Body of pancreas (tissue), 4 donors: Measurements from ENCODE around the gene CUZD1. TPM values are rescaled to one million over a fixed set of nuclear protein-coding genes. Genes with fewer than 3 reads are reported as not detected.

Experiments
- ATAC-seq: fragments of 150-250 bp; one replicate; pipeline ENCODE4 v1.9.1; 2016
- DNase-seq, 4 donors: peaks; one replicate each; pipeline ENCODE4 v3.0.0-alpha.2; 2019
- H3K27ac ChIP-seq, 4 donors: fragments of 200-600 bp; sonication (generic); 1 replicate in 3 of 4; 2 replicates in 1 of 4; pipeline versions ENCODE4 v1.5.1 to v1.6.1; 2016 to 2019; ENCODE audit warnings: mild to moderate bottlenecking in 1 of 4, mixed read lengths in 1 of 4, moderate library complexity in 1 of 4
- H3K27me3 ChIP-seq, 2 donors: fragments of 200-600 bp; sonication (generic); one replicate each; pipeline ENCODE4 v1.6.0; 2016; ENCODE audit warnings: mild to moderate bottlenecking in 1 of 2
- H3K36me3 ChIP-seq, 2 donors: fragments of 200-600 bp; sonication (generic); replicated peaks in 1 of 2; 2 replicates each; pipeline ENCODE4 v1.5.1; 2016; ENCODE audit warnings: low read depth in 2 of 2; ENCODE audit not compliant: insufficient read depth in 1 of 2
- H3K4me1 ChIP-seq: fragments of 200-600 bp; sonication (generic); one replicate; pipeline ENCODE4 v1.6.0; 2016
- H3K4me3 ChIP-seq, 2 donors: fragments of 200-600 bp; sonication (generic); 1 replicate in 1 of 2; 2 replicates in 1 of 2; pipeline ENCODE4 v1.5.1; 2016 to 2019
- H3K9me3 ChIP-seq, 3 donors: fragments of 200-600 bp; sonication (generic); 1 replicate in 2 of 3; 2 replicates in 1 of 3; pipeline ENCODE4 v1.5.1; 2016
- POLR2A ChIP-seq, 3 donors: fragments of 450-650 bp; IDR thresholded peaks; one replicate each; pipeline ENCODE4 v1.6.1; 2016; ENCODE audit warnings: antibody characterized with exemption in 3 of 3, mild to moderate bottlenecking in 2 of 3
- WGBS, 2 donors: methylation state at CpG; one replicate each; pipeline ENCODE4 v1.1.5; 2017; 5-methylcytosine and 5-hydroxymethylcytosine counted together
- intact Hi-C: fragments of 100-400 bp; cut with DNase I; formaldehyde crosslinking; loops from one replicate; pipeline ENCODE4 v1.15.1; 2023
- total RNA-seq, 2 donors: library from RNA; depleted of rRNA; stranded (reverse); fragments of >200 nt; gene quantifications; one replicate each; pipeline ENCODE4 v1.1.0, GENCODE V29; 2016
- TF ChIP-seq, protein P1 (sequence below), 7 experiments: fragments of 450-650 bp in 4 of 7; fragments of 200-600 bp in 3 of 7; sonication (generic) in 3 of 7; IDR thresholded peaks; one replicate each; pipeline ENCODE4 v1.5.1; 2016 to 2019; ENCODE audit warnings: antibody characterized with exemption in 7 of 7

The CUZD1 gene
- total RNA-seq, 2 donors from 2014 or later, result 225 to 837 TPM

DNA sequence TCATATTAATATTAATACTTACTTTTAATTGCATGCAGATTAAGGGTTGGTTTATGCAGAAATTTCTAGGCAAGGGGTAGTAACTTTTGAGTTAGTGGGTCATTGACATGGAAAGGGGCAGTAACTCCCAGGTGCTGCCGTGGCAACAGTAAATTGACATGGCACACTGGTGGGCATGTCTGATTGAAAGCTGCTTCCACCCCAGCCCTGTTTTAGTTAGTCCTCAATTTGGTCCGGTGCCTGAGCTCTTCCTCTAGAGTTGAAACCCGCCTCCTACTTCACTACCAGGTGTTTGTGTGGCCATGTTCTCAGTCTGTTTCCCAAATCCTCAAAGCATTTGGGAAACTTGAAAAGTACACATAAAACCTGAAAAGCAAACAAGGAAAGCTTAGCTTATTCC, 18.4 kb downstream of the CUZD1 start:
- WGBS, 2 donors, result 52 to 79% methylated on average over 3 of the region's 3 CpGs
- no peak for DNase-seq
- no peak for ATAC-seq
- TF ChIP-seq, protein P1, sequence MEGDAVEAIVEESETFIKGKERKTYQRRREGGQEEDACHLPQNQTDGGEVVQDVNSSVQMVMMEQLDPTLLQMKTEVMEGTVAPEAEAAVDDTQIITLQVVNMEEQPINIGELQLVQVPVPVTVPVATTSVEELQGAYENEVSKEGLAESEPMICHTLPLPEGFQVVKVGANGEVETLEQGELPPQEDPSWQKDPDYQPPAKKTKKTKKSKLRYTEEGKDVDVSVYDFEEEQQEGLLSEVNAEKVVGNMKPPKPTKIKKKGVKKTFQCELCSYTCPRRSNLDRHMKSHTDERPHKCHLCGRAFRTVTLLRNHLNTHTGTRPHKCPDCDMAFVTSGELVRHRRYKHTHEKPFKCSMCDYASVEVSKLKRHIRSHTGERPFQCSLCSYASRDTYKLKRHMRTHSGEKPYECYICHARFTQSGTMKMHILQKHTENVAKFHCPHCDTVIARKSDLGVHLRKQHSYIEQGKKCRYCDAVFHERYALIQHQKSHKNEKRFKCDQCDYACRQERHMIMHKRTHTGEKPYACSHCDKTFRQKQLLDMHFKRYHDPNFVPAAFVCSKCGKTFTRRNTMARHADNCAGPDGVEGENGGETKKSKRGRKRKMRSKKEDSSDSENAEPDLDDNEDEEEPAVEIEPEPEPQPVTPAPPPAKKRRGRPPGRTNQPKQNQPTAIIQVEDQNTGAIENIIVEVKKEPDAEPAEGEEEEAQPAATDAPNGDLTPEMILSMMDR (IDR thresholded peaks at IDR 0.05), result no peak
- TF ChIP-seq POLR2A (IDR thresholded peaks at IDR 0.05), result no peak
- Histone ChIP-seq H3K4me1 (no peaks in the 10 kb centered on the region), H3K27ac (no peak overlapping the region), H3K4me3 (no peak overlapping the region), H3K36me3 (peaks cover 0 to 5% of the 10 kb centered on the region in 2 donors), H3K27me3 (no peaks in the 10 kb centered on the region), H3K9me3 (no peaks in the 10 kb centered on the region)
- intact Hi-C loops, result no loop called here

DNA sequence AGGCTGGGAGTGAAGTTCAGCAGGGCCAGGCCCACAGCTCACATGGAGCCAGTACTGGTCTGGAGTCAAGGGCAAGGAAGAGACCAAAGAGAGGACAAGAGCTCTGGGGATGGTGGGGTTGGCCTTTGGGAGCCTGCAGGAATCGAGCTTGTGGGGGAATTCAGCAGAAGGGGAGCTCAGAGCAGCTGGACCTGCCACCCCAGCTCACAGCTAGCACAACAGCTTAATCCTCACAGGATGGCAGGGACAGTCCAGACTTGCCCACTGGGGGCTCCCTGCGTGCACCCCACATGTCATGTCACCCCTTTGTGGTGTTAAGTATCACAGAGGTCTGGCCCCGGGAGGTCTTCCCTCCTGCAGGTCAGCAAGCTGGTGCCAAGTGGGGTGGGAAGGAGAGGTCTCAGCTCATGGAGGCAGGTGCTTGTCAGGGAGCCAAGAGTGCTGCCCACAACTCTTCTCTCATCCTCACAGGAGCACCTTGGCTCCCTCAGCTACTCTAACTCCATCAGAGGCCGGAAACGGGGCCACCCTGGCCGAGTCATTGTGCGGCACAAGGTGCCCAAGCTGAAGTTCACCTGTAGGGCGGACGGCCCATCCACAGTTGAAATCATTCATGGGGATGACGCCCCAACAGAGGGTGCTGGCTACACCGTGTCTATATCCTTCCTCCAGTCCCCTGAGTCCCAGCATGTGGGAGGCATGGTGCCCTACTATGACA, 22.5 kb downstream of the CUZD1 start:
- H3K36me3 ChIP-seq, result no peaks in the 10 kb centered on the region
- H3K27ac ChIP-seq, result no peak overlapping the region
- H3K4me3 ChIP-seq, result no peak overlapping the region
- DNase-seq (no peak), ATAC-seq (no peak)
- no peaks in the 10 kb centered on the region for H3K4me1 ChIP-seq
- TF ChIP-seq, protein P1 (IDR thresholded peaks at IDR 0.05), result no peak
- TF ChIP-seq POLR2A (IDR thresholded peaks at IDR 0.05), result no peak
- H3K9me3 ChIP-seq, result no peaks in the 10 kb centered on the region
- WGBS, 2 donors, result 90 to 94% methylated on average over 9 to 11 of the region's 11 CpGs
- peaks cover 0 to 5% of the 10 kb centered on the region in 2 donors for H3K27me3 ChIP-seq
- intact Hi-C loops, result no loop called here

DNA sequence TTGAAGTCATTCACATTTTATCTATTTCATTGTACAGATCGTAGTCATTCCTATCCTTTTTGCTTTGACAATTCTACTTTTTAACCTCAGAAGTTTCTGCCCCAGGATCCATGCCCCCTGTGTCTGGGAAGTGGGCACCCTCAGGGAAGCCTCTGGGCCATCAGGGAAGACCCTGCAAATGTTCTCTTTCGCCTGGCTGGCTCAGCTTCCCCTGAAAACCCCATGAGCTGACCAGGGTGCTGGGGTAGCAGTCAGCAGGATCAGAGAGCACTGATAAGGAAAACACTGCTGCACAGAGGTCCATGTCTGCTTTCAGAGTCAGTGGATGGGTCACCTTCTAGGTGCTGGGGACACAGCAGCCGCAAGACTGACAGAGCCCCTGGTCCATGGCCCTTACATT, 23.8 kb downstream of the CUZD1 start:
- 74 to 88% methylated on average over 3 of the region's 3 CpGs for WGBS, 2 donors
- H3K4me1 ChIP-seq, result no peaks in the 10 kb centered on the region

DNA sequence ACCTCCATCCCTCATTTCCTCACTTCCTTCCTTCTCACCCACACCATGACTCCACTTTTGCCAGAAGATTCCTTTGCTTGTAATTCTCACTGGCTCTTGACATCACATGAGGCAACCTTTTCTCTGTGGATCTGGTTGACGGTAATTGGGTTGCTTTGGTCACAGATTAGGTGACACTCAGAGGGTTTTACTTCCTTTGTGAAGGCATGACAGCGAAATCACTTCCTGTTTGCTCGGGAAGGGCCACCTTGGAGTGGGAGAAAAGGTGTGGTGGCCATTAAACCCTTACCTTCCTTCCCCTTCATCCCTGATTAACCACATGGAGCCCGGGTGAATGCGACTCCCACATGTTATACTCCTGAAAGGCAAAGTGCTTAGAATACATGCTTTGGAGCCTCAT, 30.2 kb downstream of the CUZD1 start:
- no peak for ATAC-seq
- TF ChIP-seq, protein P1 (IDR thresholded peaks at IDR 0.05), result no peak
- no peak for TF ChIP-seq POLR2A (IDR thresholded peaks at IDR 0.05)
- Histone ChIP-seq H3K27ac (no peak overlapping the region), H3K36me3 (no peaks in the 10 kb centered on the region), H3K9me3 (no peaks in the 10 kb centered on the region), H3K4me3 (no peak overlapping the region), H3K27me3 (peaks cover 0 to 5% of the 10 kb centered on the region in 2 donors), H3K4me1 (no peaks in the 10 kb centered on the region)
- DNase-seq, result no peak
- WGBS, 2 donors, result 71 to 87% methylated on average over 5 of the region's 5 CpGs
- intact Hi-C loops, result no loop called here

More for the DNA sequence above, 23.8 kb downstream of the CUZD1 start:
- H3K36me3 ChIP-seq, result no peaks in the 10 kb centered on the region
- no peaks in the 10 kb centered on the region for H3K9me3 ChIP-seq
- intact Hi-C loops, result no loop called here
- ATAC-seq (no peak), DNase-seq (no peak)
- no peak overlapping the region for H3K4me3 ChIP-seq
- H3K27ac ChIP-seq, result no peak overlapping the region
- no peak for TF ChIP-seq POLR2A (IDR thresholded peaks at IDR 0.05)
- TF ChIP-seq, protein P1 (IDR thresholded peaks at IDR 0.05), result no peak
- peaks cover 0 to 5% of the 10 kb centered on the region in 2 donors for H3K27me3 ChIP-seq

DNA sequence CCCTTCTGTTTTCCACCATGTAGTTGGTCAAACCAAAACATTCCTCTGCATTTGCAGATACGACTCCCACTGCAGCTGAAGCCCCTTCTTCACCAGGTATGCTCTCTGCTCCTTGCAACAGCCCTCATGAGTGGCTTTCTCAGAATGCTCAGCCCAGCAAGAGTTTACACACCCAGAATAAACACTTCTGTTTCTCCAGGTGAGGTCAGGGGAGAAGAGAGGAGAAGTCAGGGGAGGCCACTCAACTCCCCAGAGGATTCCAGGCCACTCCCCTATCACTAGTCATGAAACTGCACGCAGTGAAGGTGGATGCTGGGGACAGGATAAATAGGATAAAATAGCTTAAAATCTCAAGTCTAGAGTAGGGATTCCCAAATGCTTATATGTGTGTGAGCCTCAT, 31.2 kb downstream of the CUZD1 start:
- Histone ChIP-seq H3K27ac (no peak overlapping the region), H3K4me3 (no peak overlapping the region), H3K4me1 (no peaks in the 10 kb centered on the region), H3K9me3 (no peaks in the 10 kb centered on the region), H3K36me3 (no peaks in the 10 kb centered on the region), H3K27me3 (peaks cover 0 to 5% of the 10 kb centered on the region in 2 donors)
- intact Hi-C loops, result no loop called here
- no peak for TF ChIP-seq POLR2A (IDR thresholded peaks at IDR 0.05)
- TF ChIP-seq, protein P1 (IDR thresholded peaks at IDR 0.05), result no peak
- 79 to 85% methylated on average over 2 of the region's 2 CpGs for WGBS, 2 donors
- no peak for ATAC-seq
- DNase-seq, result no peak
